GM13976 (cell line): ENCODE measurements around the gene NKX1-1.

ENCODE experiments used
- DNase-seq: peaks from one replicate; pipeline ENCODE4 v3.0.0; 2012; ENCODE audit warnings: low spot score
- CTCF ChIP-seq: IDR thresholded peaks from 2 replicates; pipeline ENCODE4 v1.5.1; 2012; ENCODE audit warnings: borderline replicate concordance, mild to moderate bottlenecking; ENCODE audit not compliant: insufficient read depth; ENCODE audit errors: extremely low read depth, missing control alignments, control extremely low read depth
- in situ Hi-C: fragments of 300-500 bp; cut with MboI; formaldehyde crosslinking; loops from one replicate; pipeline ENCODE4 v1.12.0; 2022; ENCODE audit warnings: low sequenced_read_pairs, mixed read lengths, inconsistent platforms; ENCODE audit not compliant: unreplicated experiment

NKX1-1 gene

DNA sequence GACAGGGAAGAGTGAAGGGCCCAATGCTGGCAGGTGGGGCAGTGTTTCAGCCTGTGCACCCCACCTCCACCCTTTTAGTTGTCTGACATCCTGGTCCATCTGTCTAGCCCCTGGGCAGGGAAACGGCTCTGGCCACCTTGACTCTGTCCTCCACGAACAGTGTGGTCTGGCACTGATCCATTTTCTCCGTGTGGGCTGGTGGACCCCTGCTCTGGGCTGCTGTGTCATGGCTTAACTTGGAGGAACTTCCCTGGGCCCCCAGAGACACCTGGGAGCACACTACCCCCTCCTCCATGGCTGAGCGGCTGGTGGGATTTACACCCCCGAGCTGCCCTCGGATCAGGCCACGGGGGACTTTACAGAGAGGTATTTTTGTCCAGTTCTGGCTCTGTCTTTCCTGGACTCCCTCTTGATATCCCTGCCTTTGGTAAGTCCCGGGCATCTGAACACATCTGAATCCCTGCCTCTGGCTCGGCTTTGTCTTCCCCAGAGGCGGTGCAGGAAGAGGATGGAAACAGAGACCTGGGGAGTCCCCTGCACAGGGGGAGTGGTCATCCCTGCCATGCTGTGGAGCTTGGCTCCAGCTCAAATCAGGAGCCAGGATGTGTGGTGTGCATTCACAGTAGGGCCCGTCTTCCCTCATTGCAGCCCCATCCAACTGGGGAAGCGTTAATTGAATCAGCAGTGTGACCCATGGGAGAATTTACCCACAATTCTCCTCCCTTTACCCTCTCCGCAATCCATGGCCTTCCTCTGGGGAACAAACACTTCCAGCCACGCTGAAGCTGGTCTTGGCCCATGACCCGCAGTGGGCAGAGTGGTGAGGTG lies 6.3 kb upstream of the NKX1-1 start:
- DNase-seq: peak; percentile 28
- TF ChIP-seq CTCF: no peak
- in situ Hi-C loops: no loop called here

DNA sequence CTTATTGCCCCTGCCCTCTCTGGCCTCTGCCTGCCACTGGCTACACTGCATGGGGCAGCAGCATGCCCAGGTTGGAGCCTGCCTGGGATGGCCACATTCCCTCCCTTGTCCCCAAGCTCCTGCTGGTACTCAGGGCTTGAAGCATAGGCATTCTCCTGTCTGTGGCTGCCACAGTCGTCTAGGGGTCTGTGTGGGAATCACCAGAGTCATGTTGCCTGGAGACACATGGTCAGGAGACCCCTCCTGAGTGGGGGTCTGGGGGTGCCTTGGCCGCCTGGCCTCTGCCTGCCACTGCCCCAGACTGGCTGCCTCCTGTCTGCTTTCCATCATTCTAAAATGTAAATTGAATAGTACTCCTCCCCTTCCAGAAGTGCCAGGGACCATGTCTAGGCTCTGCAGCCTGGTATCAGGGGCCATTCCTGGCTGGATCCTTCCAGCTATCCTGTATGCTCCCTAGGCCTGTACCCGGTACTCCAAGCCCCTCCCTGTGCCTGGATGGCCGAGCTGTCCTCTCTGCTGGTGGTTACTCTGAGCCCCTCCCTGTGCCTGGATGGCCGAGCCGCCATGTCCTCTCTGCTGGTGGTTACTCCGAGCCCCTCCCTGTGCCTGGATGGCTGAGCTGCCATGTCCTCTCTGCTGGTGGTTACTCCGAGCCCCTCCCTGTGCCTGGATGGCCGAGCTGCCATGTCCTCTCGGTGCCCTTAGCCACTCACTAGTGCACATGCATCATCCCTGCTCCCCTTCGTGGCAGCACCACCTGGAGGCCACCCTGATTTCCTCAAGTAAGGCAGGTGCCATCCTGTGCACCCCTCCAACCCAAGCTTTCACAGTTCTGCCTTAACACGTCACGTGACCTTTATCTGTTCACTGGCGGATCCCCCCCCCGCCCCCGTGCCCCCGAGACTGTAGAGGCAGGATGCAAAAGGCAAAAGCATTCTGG lies 5.5 kb upstream of the NKX1-1 start:
- peak; percentile 42 for DNase-seq
- no peak for TF ChIP-seq CTCF
- in situ Hi-C loops: no loop called here

DNA sequence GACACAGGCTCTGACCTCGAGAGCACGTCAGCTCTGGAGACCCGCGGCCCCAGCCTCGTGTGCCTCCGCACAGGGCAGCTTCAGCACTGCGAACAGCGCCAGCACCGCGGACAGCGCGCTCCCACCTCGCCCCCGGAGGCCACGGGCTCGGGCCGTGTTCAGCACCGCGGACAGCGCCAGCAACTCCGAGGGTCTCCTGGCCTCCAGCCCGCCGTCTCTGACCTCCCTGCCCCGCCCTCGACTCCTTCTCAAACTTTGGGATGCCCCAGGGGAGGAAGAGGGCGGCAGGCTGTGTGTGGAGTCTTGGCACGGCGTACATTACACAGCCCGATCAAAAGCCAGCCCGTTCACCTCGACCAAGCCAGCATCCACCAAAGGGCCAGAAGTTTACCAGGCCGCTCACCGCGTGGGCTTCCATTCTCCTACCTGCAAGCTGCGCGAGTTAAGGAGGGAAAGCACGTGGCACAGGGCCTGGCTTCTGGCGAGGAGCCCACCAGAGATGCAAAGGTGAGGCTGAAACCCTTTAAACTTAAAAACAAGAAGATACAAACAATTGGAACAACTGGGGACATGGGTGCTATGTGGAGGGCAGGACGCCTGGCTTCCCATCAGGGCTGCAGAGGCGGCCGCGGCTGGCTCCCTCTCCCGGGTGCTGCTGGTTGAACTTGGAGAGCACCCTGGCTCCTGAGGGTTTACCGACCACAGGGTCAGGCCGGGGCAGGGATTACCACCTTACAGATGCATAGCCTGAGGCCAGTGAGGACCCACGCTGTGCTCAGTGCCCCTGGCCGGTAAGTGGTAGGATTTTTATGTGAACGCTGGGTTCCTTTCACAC lies 4.5 kb upstream of the NKX1-1 start:
- in situ Hi-C loops: no loop called here
- TF ChIP-seq CTCF: no peak
- peak; percentile 76 for DNase-seq

DNA sequence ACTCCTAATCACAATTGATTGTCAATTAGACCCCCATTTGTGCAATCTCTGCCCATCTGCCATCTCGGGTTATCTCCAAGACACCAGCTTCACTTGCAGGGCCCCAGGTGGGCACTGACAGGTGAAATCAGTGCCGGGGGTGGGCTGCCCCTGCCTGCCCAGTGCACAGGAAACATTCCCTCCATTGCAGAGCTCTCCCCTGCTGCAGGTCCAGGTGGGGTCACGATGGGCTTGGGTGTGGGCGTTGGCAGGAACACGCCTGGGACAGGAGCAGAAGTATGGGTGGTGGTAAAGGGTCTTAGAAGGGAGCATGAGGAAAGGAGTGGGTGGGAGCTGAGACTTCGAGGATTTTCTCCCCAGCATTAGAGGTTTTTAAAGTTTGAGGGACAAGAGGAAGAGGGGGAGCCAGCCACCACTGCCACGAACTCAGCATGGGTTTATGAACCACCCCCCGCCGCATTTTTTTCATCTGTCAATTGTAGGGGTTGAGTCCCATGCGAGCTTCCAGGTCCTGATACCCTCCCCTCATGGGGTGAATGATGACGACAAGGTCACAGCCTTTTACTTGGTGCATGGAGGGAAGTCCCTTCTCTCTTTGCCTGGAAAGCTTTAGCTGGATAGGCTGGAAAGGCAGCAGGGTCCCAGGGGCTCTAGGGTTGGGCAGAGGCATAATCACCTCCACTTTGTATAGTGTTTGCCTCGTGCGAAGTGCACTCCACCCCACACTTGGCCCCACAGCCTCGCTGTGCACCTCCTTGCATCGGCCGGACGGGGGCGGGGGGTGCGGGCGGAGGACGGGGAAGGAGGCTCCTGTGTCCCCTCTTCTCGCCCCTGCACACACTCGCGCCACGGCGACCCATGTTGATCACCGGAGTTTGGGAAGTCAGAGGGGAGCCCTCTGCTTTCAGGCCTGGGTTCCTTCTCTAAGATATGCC lies 3.5 kb upstream of the NKX1-1 start:
- in situ Hi-C loops: no loop called here
- no peak for TF ChIP-seq CTCF

DNA sequence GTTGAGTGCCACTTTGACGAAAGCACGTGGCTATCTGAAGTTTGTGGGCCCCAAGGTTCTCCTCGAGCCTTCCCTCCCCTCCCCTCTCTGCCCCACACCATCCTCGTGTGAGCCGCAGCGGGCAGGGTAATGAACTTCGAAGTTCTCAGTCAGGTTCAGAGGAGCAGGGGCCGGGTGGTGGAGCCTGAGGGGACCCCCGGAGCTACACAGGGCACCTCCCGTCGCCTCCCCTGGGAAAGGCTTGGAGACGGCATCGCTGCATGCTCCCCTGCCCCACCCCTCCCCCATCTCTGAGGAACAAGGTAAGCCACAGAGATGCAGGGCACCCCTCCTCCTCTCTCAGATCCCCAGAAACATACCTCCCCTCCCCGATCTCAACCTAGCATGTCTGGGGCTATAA lies 2.8 kb upstream of the NKX1-1 start:
- TF ChIP-seq CTCF: no peak
- in situ Hi-C loops: no loop called here
- DNase-seq: no peak

More for the DNA sequence above, 3.5 kb upstream of the NKX1-1 start:
- DNase-seq: peak; percentile 36
